ENCODE results near the gene METTL25.

The METTL25 gene

DNA sequence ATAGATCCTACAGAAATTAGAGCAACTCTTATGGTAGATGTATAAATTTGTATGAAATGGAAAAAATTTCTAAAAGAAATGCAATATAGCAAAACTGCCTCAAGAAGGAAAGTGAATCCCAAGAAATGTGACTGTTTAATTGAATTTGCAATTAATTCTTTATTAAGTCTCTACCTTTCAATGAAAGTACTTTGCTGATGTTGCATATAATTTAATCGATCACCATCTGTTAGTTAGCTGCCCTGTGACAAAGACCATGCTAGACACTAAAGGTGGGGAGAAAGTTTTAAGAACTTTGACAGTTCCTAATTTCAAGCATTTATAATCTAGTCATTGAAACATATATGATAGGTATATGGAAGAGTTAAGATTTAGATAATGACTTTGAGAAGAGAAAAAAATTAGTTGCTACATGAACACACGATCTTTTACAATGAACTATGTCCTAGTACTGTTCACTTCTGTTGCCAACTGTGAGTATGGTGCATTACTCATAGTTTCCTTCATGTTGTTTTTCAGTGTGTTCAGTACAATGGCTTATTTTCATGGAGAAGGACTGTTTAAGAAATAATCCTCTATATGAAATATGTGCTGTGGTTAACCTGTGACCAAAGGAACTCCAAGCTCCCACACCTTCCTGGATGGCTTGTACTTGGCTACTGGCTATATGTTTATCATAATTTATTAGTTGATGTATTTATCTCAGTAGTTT is 128.4 kb downstream of the METTL25 start:
- H3K4me1 ChIP-seq (ENCODE audit: control insufficient read depth, insufficient read depth, low read length): peaks cover 9% of the 10 kb centered on the region; the same call in 1 of the 2 replicates
- no peaks in the 10 kb centered on the region for H3K9me3 ChIP-seq (ENCODE audit: control insufficient read depth, insufficient read depth, low read length)
- H3K27me3 ChIP-seq (ENCODE audit: control insufficient read depth, insufficient read depth, low read length): no peaks in the 10 kb centered on the region

DNA sequence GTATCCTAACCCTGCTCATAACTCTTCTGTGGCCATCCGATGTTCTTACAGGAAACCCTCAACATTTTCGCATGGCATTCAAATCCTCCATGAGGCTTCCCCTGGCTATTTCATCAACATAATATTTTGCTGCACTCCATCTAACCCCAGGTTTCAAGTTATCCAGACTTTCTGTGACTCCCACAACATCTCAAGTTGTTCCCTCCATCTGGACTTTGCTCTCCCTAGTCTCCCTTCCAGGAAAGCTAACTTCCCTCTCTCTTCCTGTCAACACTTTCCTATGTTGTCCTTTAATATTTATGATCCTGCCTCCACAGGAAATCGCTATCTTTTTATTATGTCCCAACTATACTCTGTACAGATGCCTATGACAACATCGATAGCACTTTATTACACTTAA is 146.1 kb downstream of the METTL25 start:
- Histone ChIP-seq H3K4me3 (ENCODE audit: low read depth, low read length) (no peak overlapping the region), H3K36me3 (ENCODE audit: control insufficient read depth, insufficient read depth, low read length) (no peaks in the 10 kb centered on the region), H3K27me3 (ENCODE audit: control insufficient read depth, insufficient read depth, low read length) (no peaks in the 10 kb centered on the region), H3K9ac (ENCODE audit: low read depth, low read length) (no peak overlapping the region), H3K4me1 (ENCODE audit: control insufficient read depth, insufficient read depth, low read length) (no peaks in the 10 kb centered on the region), H3K9me3 (ENCODE audit: control insufficient read depth, insufficient read depth, low read length) (no peaks in the 10 kb centered on the region), H3K27ac (ENCODE audit: low read depth, low read length) (no peak overlapping the region)

More for the DNA sequence above, 128.4 kb downstream of the METTL25 start:
- H3K4me3 ChIP-seq (ENCODE audit: low read depth, low read length): no peak overlapping the region
- H3K9ac ChIP-seq (ENCODE audit: low read depth, low read length): no peak overlapping the region
- no peaks in the 10 kb centered on the region for H3K36me3 ChIP-seq (ENCODE audit: control insufficient read depth, insufficient read depth, low read length)
- no peak overlapping the region for H3K27ac ChIP-seq (ENCODE audit: low read depth, low read length)

DNA sequence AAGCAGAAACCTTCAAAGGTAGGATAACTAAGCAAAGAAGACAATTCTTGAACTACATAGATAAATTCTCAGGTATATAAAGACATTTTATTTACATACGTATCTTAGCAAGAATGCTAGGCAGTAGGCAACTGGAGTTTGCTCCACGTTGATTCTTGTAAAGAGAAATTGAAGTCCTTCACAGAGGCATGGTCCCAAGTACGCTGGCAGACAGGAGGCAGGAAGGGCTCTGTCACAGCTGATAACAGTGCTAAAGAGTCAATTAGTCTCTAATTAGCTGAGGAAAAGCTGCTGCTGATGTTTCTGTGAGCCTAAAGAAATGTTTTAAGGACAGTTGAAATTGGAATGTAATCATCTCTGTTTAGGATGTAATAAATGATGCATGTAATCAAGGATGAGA is 146.8 kb downstream of the METTL25 start:
- no peaks in the 10 kb centered on the region for H3K4me1 ChIP-seq (ENCODE audit: control insufficient read depth, insufficient read depth, low read length)
- no peak overlapping the region for H3K4me3 ChIP-seq (ENCODE audit: low read depth, low read length)
- H3K27ac ChIP-seq (ENCODE audit: low read depth, low read length): no peak overlapping the region
- H3K27me3 ChIP-seq (ENCODE audit: control insufficient read depth, insufficient read depth, low read length): no peaks in the 10 kb centered on the region
- H3K36me3 ChIP-seq (ENCODE audit: control insufficient read depth, insufficient read depth, low read length): no peaks in the 10 kb centered on the region
- no peaks in the 10 kb centered on the region for H3K9me3 ChIP-seq (ENCODE audit: control insufficient read depth, insufficient read depth, low read length)
- H3K9ac ChIP-seq (ENCODE audit: low read depth, low read length): no peak overlapping the region

DNA sequence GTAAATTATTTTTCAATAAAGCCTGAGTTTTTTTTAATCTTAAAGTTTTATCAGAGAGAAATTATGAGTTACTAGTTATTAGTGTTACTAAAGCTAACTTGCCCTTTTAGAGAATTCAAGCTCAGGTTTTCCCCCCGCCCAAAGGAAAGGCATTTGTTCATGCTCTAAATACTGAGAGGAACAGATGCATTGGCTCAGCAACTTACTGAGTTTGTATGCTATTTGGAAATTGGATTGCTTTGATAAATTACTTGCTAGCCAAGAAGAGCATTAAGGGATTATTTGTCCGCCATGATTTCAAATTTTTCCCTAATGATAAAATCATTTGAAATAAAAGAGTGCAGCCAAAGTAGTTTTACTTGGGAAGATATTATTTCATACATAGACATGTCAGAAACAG is 149.4 kb downstream of the METTL25 start:
- H3K27ac ChIP-seq (ENCODE audit: low read depth, low read length): no peak overlapping the region
- no peaks in the 10 kb centered on the region for H3K4me1 ChIP-seq (ENCODE audit: control insufficient read depth, insufficient read depth, low read length)
- H3K36me3 ChIP-seq (ENCODE audit: control insufficient read depth, insufficient read depth, low read length): no peaks in the 10 kb centered on the region
- H3K9ac ChIP-seq (ENCODE audit: low read depth, low read length): no peak overlapping the region
- H3K27me3 ChIP-seq (ENCODE audit: control insufficient read depth, insufficient read depth, low read length): no peaks in the 10 kb centered on the region
- no peak overlapping the region for H3K4me3 ChIP-seq (ENCODE audit: low read depth, low read length)
- no peaks in the 10 kb centered on the region for H3K9me3 ChIP-seq (ENCODE audit: control insufficient read depth, insufficient read depth, low read length)

DNA sequence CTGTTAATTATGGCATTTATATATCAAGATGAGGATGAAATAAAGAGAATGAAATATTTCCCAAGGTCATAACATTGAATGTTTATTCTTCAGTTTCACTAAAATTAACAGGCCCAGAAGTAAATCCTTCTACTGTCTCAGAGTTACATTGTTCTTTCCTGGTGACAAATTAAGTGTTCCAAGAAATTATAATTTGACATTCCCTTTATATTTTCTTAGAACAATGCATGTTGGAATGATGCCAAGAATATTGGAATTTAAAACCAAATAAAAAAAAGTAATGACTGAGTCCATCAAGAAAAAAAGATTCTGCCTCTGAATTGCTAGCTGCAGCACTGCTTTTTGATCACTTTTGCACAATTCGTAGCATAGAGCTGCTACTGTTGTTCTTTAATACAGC is 152.1 kb downstream of the METTL25 start:
- Histone ChIP-seq H3K36me3 (ENCODE audit: control insufficient read depth, insufficient read depth, low read length) (no peaks in the 10 kb centered on the region), H3K27me3 (ENCODE audit: control insufficient read depth, insufficient read depth, low read length) (no peaks in the 10 kb centered on the region), H3K4me3 (ENCODE audit: low read depth, low read length) (no peak overlapping the region), H3K4me1 (ENCODE audit: control insufficient read depth, insufficient read depth, low read length) (no peaks in the 10 kb centered on the region), H3K9me3 (ENCODE audit: control insufficient read depth, insufficient read depth, low read length) (no peaks in the 10 kb centered on the region), H3K27ac (ENCODE audit: low read depth, low read length) (no peak overlapping the region), H3K9ac (ENCODE audit: low read depth, low read length) (no peak overlapping the region)

DNA sequence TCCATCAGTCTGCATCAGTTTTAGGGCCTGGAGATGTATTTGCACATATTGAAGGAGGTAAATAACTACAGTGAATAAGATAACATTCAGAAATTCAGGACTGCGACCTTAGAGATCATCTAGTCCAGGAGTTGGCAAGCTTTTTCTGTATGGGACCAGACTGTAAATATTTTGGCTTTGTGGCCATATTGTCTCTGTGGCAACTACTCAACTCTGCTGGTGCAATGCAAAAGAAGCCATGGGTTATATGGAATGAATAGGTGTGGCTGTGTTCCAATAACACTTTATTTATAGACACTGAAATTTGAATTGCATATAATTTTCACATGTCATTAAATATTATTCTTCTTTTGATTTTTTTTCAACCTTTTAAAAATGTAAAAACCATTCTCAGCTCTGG is 156.6 kb downstream of the METTL25 start:
- no peak overlapping the region for H3K27ac ChIP-seq (ENCODE audit: low read depth, low read length)
- H3K4me1 ChIP-seq (ENCODE audit: control insufficient read depth, insufficient read depth, low read length): no peaks in the 10 kb centered on the region
- no peak overlapping the region for H3K9ac ChIP-seq (ENCODE audit: low read depth, low read length)
- no peak overlapping the region for H3K4me3 ChIP-seq (ENCODE audit: low read depth, low read length)
- no peaks in the 10 kb centered on the region for H3K36me3 ChIP-seq (ENCODE audit: control insufficient read depth, insufficient read depth, low read length)
- no peaks in the 10 kb centered on the region for H3K27me3 ChIP-seq (ENCODE audit: control insufficient read depth, insufficient read depth, low read length)
- H3K9me3 ChIP-seq (ENCODE audit: control insufficient read depth, insufficient read depth, low read length): no peaks in the 10 kb centered on the region

DNA sequence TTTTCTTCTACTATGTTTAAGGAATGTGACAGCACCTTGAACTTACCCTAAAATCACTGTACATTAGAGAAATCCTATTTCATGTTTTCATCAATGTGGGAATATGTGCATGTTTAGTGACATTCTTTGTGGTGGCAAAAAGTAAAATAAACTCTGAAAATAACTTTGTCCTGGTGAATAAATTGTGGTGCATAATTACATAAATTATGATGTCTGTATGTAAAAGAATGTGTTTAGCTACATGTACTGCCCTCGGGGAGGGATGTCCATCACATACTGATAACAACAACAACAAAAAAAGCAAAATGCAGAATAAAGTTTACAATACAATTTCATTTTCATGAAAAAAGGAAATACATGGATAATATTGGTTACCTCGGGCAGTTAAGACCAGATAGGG is 157.3 kb downstream of the METTL25 start:
- no peak overlapping the region for H3K9ac ChIP-seq (ENCODE audit: low read depth, low read length)
- no peaks in the 10 kb centered on the region for H3K9me3 ChIP-seq (ENCODE audit: control insufficient read depth, insufficient read depth, low read length)
- no peaks in the 10 kb centered on the region for H3K36me3 ChIP-seq (ENCODE audit: control insufficient read depth, insufficient read depth, low read length)
- no peak overlapping the region for H3K4me3 ChIP-seq (ENCODE audit: low read depth, low read length)
- no peaks in the 10 kb centered on the region for H3K27me3 ChIP-seq (ENCODE audit: control insufficient read depth, insufficient read depth, low read length)
- no peak overlapping the region for H3K27ac ChIP-seq (ENCODE audit: low read depth, low read length)
- no peaks in the 10 kb centered on the region for H3K4me1 ChIP-seq (ENCODE audit: control insufficient read depth, insufficient read depth, low read length)

DNA sequence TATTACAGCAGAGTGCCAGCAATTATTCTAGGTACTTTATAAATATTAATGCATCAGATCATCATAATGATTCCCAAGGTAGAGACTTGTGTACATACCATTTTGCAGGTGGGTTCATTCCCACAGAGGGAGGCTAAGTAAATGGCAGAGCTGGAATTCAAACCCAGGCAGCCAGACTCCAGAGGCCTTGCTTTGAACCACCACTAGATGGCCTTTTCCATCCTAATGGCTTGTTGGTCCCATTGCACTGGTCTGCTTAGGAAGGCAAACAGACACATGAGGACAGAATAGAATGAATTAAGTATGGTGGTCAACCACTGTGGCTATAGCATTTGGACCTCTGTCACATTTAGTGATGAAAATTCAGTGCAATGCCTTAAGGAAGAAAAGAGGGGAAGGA is 158.7 kb downstream of the METTL25 start:
- no peak overlapping the region for H3K27ac ChIP-seq (ENCODE audit: low read depth, low read length)
- H3K9ac ChIP-seq (ENCODE audit: low read depth, low read length): no peak overlapping the region
- no peaks in the 10 kb centered on the region for H3K27me3 ChIP-seq (ENCODE audit: control insufficient read depth, insufficient read depth, low read length)

DNA sequence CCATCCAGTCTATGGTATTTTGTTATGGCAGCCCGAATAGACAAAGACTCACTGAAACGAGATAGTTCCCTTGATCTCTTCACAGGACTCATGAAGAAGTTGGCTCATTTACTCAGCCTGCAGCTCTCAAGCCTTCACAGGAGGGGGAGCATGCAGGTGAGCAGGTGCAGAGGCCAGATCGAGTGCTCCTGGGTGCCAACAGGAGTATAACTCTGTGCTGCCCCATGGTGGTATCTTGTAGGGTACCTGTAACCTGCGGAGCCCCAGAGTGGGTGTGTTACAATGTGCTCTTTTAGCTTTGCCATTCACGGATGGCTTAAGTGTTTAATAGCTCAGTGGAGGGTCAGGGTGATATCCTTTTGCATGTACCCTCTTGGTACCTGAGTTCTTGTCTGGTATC is 159.5 kb downstream of the METTL25 start:
- H3K36me3 ChIP-seq (ENCODE audit: control insufficient read depth, insufficient read depth, low read length): no peaks in the 10 kb centered on the region
- H3K4me3 ChIP-seq (ENCODE audit: low read depth, low read length): no peak overlapping the region
- no peak overlapping the region for H3K9ac ChIP-seq (ENCODE audit: low read depth, low read length)
- H3K27ac ChIP-seq (ENCODE audit: low read depth, low read length): no peak overlapping the region
- no peaks in the 10 kb centered on the region for H3K9me3 ChIP-seq (ENCODE audit: control insufficient read depth, insufficient read depth, low read length)
- H3K4me1 ChIP-seq (ENCODE audit: control insufficient read depth, insufficient read depth, low read length): no peaks in the 10 kb centered on the region
- no peaks in the 10 kb centered on the region for H3K27me3 ChIP-seq (ENCODE audit: control insufficient read depth, insufficient read depth, low read length)

More for the DNA sequence above, 158.7 kb downstream of the METTL25 start:
- H3K4me3 ChIP-seq (ENCODE audit: low read depth, low read length): no peak overlapping the region
- no peaks in the 10 kb centered on the region for H3K4me1 ChIP-seq (ENCODE audit: control insufficient read depth, insufficient read depth, low read length)
- no peaks in the 10 kb centered on the region for H3K36me3 ChIP-seq (ENCODE audit: control insufficient read depth, insufficient read depth, low read length)
- H3K9me3 ChIP-seq (ENCODE audit: control insufficient read depth, insufficient read depth, low read length): no peaks in the 10 kb centered on the region

DNA sequence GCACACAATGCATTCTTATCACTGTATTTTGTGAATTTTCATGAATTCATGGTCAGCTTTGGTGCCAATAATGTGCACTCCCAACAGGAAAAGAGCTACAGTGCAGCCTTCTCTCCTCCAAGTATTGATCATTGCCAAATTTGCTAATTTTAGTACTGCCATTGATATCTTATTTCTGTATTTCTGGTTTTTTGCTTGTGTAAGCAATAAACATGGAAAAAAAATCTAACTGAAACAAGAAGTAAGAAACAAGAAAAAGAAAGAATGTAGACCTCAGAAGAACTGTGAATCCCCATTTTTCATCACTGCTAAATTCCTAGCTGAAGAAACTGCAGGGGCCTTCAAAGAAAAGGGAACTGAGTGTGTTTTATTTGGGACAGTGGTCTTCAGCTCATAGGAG is 161.2 kb downstream of the METTL25 start:
- H3K27me3 ChIP-seq (ENCODE audit: control insufficient read depth, insufficient read depth, low read length): no peaks in the 10 kb centered on the region
- no peaks in the 10 kb centered on the region for H3K4me1 ChIP-seq (ENCODE audit: control insufficient read depth, insufficient read depth, low read length)
- no peaks in the 10 kb centered on the region for H3K36me3 ChIP-seq (ENCODE audit: control insufficient read depth, insufficient read depth, low read length)
- H3K9me3 ChIP-seq (ENCODE audit: control insufficient read depth, insufficient read depth, low read length): no peaks in the 10 kb centered on the region
- H3K4me3 ChIP-seq (ENCODE audit: low read depth, low read length): no peak overlapping the region
- no peak overlapping the region for H3K9ac ChIP-seq (ENCODE audit: low read depth, low read length)
- H3K27ac ChIP-seq (ENCODE audit: low read depth, low read length): no peak overlapping the region

DNA sequence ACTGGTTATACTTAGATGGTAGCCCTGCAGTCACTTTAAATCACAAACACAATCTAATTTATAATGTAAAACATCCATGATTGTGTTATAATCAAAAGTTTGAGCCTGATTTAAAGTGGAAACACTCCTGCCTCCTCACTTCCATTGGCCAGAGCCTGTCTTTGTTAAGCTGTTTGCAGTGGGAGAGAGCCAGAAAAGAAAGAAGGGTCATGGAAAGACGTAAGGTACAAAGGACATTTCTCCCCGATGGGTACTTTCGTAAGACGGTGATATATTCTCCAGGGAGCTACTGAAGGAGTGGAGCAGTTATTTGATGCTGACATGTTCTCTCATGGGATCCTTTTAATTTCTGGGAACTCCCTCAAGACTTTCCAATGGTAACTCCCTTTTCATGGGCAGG is 164.0 kb downstream of the METTL25 start:
- no peaks in the 10 kb centered on the region for H3K36me3 ChIP-seq (ENCODE audit: control insufficient read depth, insufficient read depth, low read length)
- no peaks in the 10 kb centered on the region for H3K27me3 ChIP-seq (ENCODE audit: control insufficient read depth, insufficient read depth, low read length)
- no peaks in the 10 kb centered on the region for H3K4me1 ChIP-seq (ENCODE audit: control insufficient read depth, insufficient read depth, low read length)
- no peak overlapping the region for H3K9ac ChIP-seq (ENCODE audit: low read depth, low read length)
- no peak overlapping the region for H3K27ac ChIP-seq (ENCODE audit: low read depth, low read length)
- no peaks in the 10 kb centered on the region for H3K9me3 ChIP-seq (ENCODE audit: control insufficient read depth, insufficient read depth, low read length)
- no peak overlapping the region for H3K4me3 ChIP-seq (ENCODE audit: low read depth, low read length)
